HepG2 (cell line): ENCODE data around the gene CHTF8. TPM values are rescaled to one million over a fixed set of nuclear protein-coding genes. Genes with fewer than 3 reads are reported as not detected.
A peak's percentile ranks its signal among the peaks of the same experiment; 100 is the strongest.

Source experiments
- ATAC-seq: fragments of 200-7000 bp; cut with Tn5 transposase; 3 replicates; pipeline ENCODE4 v1.9.1; 2020; ENCODE audit warnings: mild to moderate bottlenecking, moderate library complexity
- BruUV-seq: library from RNA; stranded (reverse); fragments of 400-500 nt; replicated peaks from 2 replicates; lab custom pipeline; 2021; lab: Mats Ljungman, UMichigan
- CTCF ChIA-PET: fragments of 300-600 bp; formaldehyde crosslinking; extraction: SDS; loops from one replicate; lab custom pipeline; 2021; ENCODE audit warnings: low total read pairs, inconsistent platforms, low intra/inter-chr PET ratio; lab: Yijun Ruan, JAX
- POLR2A ChIA-PET: fragments of 350-600 bp; sonication (Branson Sonifier 250); formaldehyde crosslinking; loops from one replicate; lab custom pipeline; 2020; ENCODE audit warnings: antibody characterized with exemption, inconsistent platforms; lab: Yijun Ruan, JAX
- DNase-seq: peaks from one replicate; pipeline ENCODE4 v3.0.0-alpha.2; 2015; ENCODE audit warnings: low spot score
- FAIRE-seq: peaks from 3 replicates; lab custom pipeline; 2011; peaks lifted over from hg19 to GRCh38; lab: Jason Lieb, UNC
- H2AFZ ChIP-seq: one replicate; pipeline ENCODE4 v1.6.1; 2011; ENCODE audit warnings: low read length, inconsistent platforms
- H3K27ac ChIP-seq: fragments of 300-600 bp; 3 replicates; pipeline ENCODE4 v1.8.0; 2011; ENCODE audit warnings: mixed run types, mild to moderate bottlenecking, mixed read lengths, low read length, inconsistent platforms; ENCODE audit not compliant: insufficient read depth; ENCODE audit errors: extremely low read length
- H3K27me3 ChIP-seq, 2 experiments: fragments of 200-600 bp in 1 of 2; 2 replicates in 1 of 2; 3 replicates in 1 of 2; pipeline versions ENCODE4 v1.6.0 to v1.8.0; 2011; ENCODE audit warnings: low read length in 2 of 2, mild to moderate bottlenecking in 2 of 2, moderate library complexity in 2 of 2, inconsistent platforms in 1 of 2; ENCODE audit not compliant: insufficient read depth in 2 of 2, control insufficient read depth in 1 of 2
- H3K36me3 ChIP-seq, 2 experiments: fragments of 200-600 bp in 1 of 2; replicated peaks in 1 of 2; 2 replicates in 1 of 2; 3 replicates in 1 of 2; pipeline versions ENCODE4 v1.5.1 to v1.8.0; 2011; ENCODE audit warnings: low read length in 2 of 2, inconsistent platforms in 1 of 2; ENCODE audit not compliant: insufficient read depth in 2 of 2, control insufficient read depth in 1 of 2
- H3K4me1 ChIP-seq: 2 replicates; pipeline ENCODE4 v1.5.1; 2012; ENCODE audit warnings: low read length, inconsistent platforms; ENCODE audit not compliant: insufficient read depth
- H3K4me2 ChIP-seq: 2 replicates; pipeline ENCODE4 v1.6.0; 2011; ENCODE audit warnings: low read depth, low read length, inconsistent platforms
- H3K4me3 ChIP-seq, 3 experiments: fragments of 200-600 bp in 1 of 3; sonication (generic), shearing (Covaris generic) in 1 of 3; replicated peaks in 1 of 3; 2 replicates each; pipeline ENCODE4 v1.5.1; 2011 to 2016; ENCODE audit warnings: low read length in 3 of 3, inconsistent platforms in 2 of 3, low read depth in 2 of 3, mild to moderate bottlenecking in 2 of 3, control low read depth in 1 of 3, mixed read lengths in 1 of 3; ENCODE audit not compliant: insufficient read depth in 1 of 3
- H3K79me2 ChIP-seq: one replicate; pipeline ENCODE4 v1.6.1; 2011; ENCODE audit warnings: low read length, inconsistent platforms; ENCODE audit not compliant: insufficient read depth
- H3K9ac ChIP-seq: 2 replicates; pipeline ENCODE4 v1.6.0; 2011; ENCODE audit warnings: mild to moderate bottlenecking, low read depth, low read length, inconsistent platforms; ENCODE audit not compliant: insufficient read depth
- H3K9me3 ChIP-seq: 2 replicates; pipeline ENCODE4 v1.5.1; 2012; ENCODE audit warnings: mild to moderate bottlenecking, low read length
- H4K20me1 ChIP-seq: 2 replicates; pipeline ENCODE4 v1.6.0; 2011; ENCODE audit warnings: inconsistent platforms, mild to moderate bottlenecking, low read length, moderate library complexity; ENCODE audit not compliant: insufficient read depth
- CHD4 ChIP-seq: fragments of 200-600 bp; sonication (generic); IDR thresholded peaks from 2 replicates; pipeline ENCODE4 v1.7.0; 2017; ENCODE audit warnings: mild to moderate bottlenecking, low read length, borderline replicate concordance
- MED8 ChIP-seq: sonication (generic); formaldehyde crosslinking; IDR thresholded peaks from 2 replicates; pipeline ENCODE4 v1.8.1; 2023; ENCODE audit warnings: mild to moderate bottlenecking, missing genetic modification reagents; ENCODE audit not compliant: insufficient replicate concordance
- RFX5 ChIP-seq: IDR thresholded peaks from 2 replicates; pipeline ENCODE4 v1.6.1; 2011; ENCODE audit warnings: low read depth, low read length, improper control_type of control experiment
- ZNF160 ChIP-seq: sonication (generic); formaldehyde crosslinking; IDR thresholded peaks from 2 replicates; pipeline ENCODE4 v1.8.0; 2022; ENCODE audit warnings: mild to moderate bottlenecking, inconsistent platforms, missing genetic modification reagents
- ZNF335 ChIP-seq: sonication (generic); formaldehyde crosslinking; IDR thresholded peaks from 2 replicates; pipeline ENCODE4 v1.4.0; 2020; ENCODE audit warnings: missing genetic modification reagents
- ZNF501 ChIP-seq: sonication (generic); formaldehyde crosslinking; IDR thresholded peaks from 2 replicates; pipeline ENCODE4 v1.5.1; 2020; ENCODE audit warnings: mild to moderate bottlenecking, moderate library complexity, missing genetic modification reagents
- ZNF558 ChIP-seq: sonication (generic); formaldehyde crosslinking; IDR thresholded peaks from 2 replicates; pipeline ENCODE4 v1.9.0; 2022; ENCODE audit warnings: mild to moderate bottlenecking, missing genetic modification reagents, borderline replicate concordance
- ZNF652 ChIP-seq: IDR thresholded peaks from 2 replicates; pipeline ENCODE4 v1.6.1; 2016; ENCODE audit warnings: low read depth, borderline replicate concordance
- ZNF713 ChIP-seq: sonication (generic); formaldehyde crosslinking; IDR thresholded peaks from 2 replicates; pipeline ENCODE4 v1.4.0; 2020; ENCODE audit warnings: mild to moderate bottlenecking, missing genetic modification reagents
- ZNF768 ChIP-seq: sonication (generic); formaldehyde crosslinking; IDR thresholded peaks from 2 replicates; pipeline ENCODE4 v1.4.0; 2020; ENCODE audit warnings: missing genetic modification reagents
- WGBS: methylation state at CpG from one replicate; pipeline ENCODE4 v1.1.6; 2017; ENCODE audit warnings: low lambda C conversion rate; 5-methylcytosine and 5-hydroxymethylcytosine counted together
- in situ Hi-C: cut with HindIII; loops from 2 replicates; pipeline ENCODE4 v1.10.0; 2017; ENCODE audit warnings: low pct_unique_long_range_greater_than_20kb; ENCODE audit not compliant: extremely low pct_ligation_motif_present
- intact Hi-C: fragments of 100-400 bp; cut with micrococcal nuclease; formaldehyde crosslinking; loops from one replicate; pipeline ENCODE4 v1.10.0; 2022; ENCODE audit not compliant: unreplicated experiment
- polyA plus RNA-seq, 8 experiments: library from polyadenylated mRNA; depleted of rRNA in 3 of 8; stranded (reverse) in 7 of 8; unstranded in 1 of 8; fragments of >200 nt; fragmentation: Illumina TruSeq in 4 of 8; extraction: Trizol in 4 of 8; gene quantifications; 2 replicates each; pipeline versions ENCODE4 v1.2.1 to v1.2.3, GENCODE V29; 2011 to 2016; ENCODE audit warnings: low read depth in 4 of 8, missing spikeins in 1 of 8, mixed read lengths in 1 of 8; ENCODE audit not compliant: insufficient read depth in 1 of 8
- total RNA-seq, 5 experiments: library from RNA; depleted of rRNA; stranded (reverse); fragments of >200 nt; fragmentation: Illumina TruSeq; extraction: Trizol; gene quantifications; 2 replicates each; pipeline ENCODE4 v1.2.3, GENCODE V29; 2016; ENCODE audit warnings: low read depth in 1 of 5

CHTF8 gene
- total and polyA plus RNA-seq, 2 of the 13 experiments (the other 11 are each of a cell fraction or from before 2014, with no cell fraction given): 37.2 to 67.5 TPM

DNA sequence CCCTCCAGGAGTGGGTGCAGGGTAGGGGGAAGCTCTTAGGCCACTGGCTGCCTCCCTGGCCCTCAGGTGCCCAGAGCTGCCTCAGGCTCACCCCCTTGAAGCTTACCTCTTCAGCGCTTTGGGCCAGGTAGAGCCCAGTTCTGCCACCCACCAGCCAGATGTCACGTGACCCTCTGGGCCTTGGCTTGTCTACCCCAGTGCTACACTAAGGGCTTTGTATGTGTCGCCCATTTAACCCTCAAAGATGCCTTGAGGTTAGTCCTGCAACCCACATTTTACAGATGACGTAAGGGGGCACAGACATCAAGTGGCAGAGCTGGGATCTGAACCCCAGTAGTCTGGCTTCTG lies 23.5 kb downstream of the CHTF8 start:
- intact Hi-C loops (loop anchor here (10.0 kb wide), 1 partner anchor 114 kb away; no protein-coding TSS in a partner anchor), in situ Hi-C loops (loop anchor here (10.0 to 25.0 kb wide), 2 partner anchors 114 to 397 kb away; no protein-coding TSS in a partner anchor)
- Histone ChIP-seq H3K4me3 (no peak overlapping the region), H3K27ac (no peak overlapping the region), H3K9ac (no peak overlapping the region), H3K79me2 (no peaks in the 10 kb centered on the region), H3K4me1 (peaks cover 14% of the 10 kb centered on the region), H2AFZ (no peak overlapping the region), H3K4me2 (no peak overlapping the region), H3K9me3 (no peaks in the 10 kb centered on the region), H3K36me3 (no peaks in the 10 kb centered on the region), H3K27me3 (peaks cover 0 to 11% of the 10 kb centered on the region in 2 experiments; a peak in 4 of 5 replicates), H4K20me1 (no peaks in the 10 kb centered on the region)
- FAIRE-seq (no peak), DNase-seq (no peak), ATAC-seq (no peak)
- BruUV-seq: no TSS peak
- TF ChIP-seq ZNF501 (CRISPR knock-in tag) (no peak), ZNF335 (CRISPR knock-in tag) (no peak), RFX5 (no peak), MED8 (CRISPR knock-in tag) (no peak), ZNF652 (CRISPR knock-in tag) (no peak), ZNF713 (CRISPR knock-in tag) (no peak)
- POLR2A ChIA-PET: no interaction called here
- CTCF ChIA-PET: no interaction called here
- WGBS: 84% methylated on average over 4 of the region's 4 CpGs

DNA sequence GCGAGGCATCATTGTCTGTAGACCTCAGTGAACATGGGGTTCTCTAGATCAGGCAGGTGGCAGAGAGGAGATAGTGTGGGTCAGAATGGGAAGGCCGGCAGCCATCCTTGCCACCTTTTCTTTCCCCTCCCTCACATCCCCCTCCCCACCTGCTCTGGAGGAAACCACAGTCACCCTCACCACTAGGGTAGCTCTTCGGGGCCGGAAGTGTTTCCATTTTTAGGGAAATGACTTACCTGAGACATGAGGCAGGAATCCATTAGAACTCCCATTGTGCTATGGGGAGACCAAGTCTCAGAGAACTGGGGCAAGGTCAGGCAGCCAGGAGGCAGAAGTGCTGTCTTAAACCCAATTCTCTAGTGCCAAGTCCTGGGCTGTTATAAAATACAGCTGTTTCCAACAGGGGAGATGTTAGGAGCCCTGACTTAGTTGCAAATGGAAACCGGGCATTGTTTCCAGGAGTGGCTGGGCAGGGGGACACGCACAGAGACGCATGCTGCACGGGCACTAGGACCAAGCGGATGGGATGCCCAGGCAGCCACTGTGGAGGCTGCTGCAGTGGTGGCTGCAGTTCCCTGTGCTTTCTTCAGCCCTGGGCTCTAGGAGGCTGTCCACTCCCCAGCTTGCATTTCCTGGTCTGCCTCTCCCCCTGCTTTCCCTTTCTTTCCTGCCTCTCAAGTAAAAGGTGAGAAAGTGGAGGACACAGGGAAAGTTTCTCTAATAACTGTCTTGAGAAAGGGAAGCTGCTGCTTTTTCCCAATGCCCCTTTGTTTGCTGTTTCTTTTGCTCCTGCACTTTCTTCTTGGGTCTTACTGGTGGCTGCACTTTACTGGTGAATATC lies 24.1 kb downstream of the CHTF8 start:
- Histone ChIP-seq H4K20me1 (no peaks in the 10 kb centered on the region), H2AFZ (no peak overlapping the region), H3K4me2 (no peak overlapping the region), H3K27ac (no peak overlapping the region), H3K36me3 (no peaks in the 10 kb centered on the region), H3K9ac (no peak overlapping the region), H3K9me3 (no peaks in the 10 kb centered on the region), H3K4me3 (no peak overlapping the region), H3K27me3 (peaks cover 2 to 14% of the 10 kb centered on the region in 2 experiments; a peak in 4 of 5 replicates), H3K79me2 (no peaks in the 10 kb centered on the region), H3K4me1 (peaks cover 14% of the 10 kb centered on the region)
- BruUV-seq: no TSS peak
- CTCF ChIA-PET: no interaction called here
- FAIRE-seq: no peak
- ATAC-seq: no peak
- no peak for TF ChIP-seq ZNF160 (CRISPR knock-in tag)
- TF ChIP-seq CHD4: no peak
- 0 out of 2 replicates have a peak, but pooled peaks have one; percentile 36 for TF ChIP-seq ZNF768 (CRISPR knock-in tag)
- no peak for TF ChIP-seq ZNF558 (CRISPR knock-in tag)
- intact Hi-C loops: loop anchor here (10.0 kb wide), 1 partner anchor 113 kb away; no protein-coding TSS in a partner anchor
- no peak for DNase-seq
- WGBS: 79% methylated on average over 9 of the region's 9 CpGs
- POLR2A ChIA-PET: no interaction called here
- in situ Hi-C loops: loop anchor here (10.0 to 25.0 kb wide), 2 partner anchors 113 to 396 kb away; no protein-coding TSS in a partner anchor
